WTC11 (cell line): ENCODE measurements around the gene BRSK2. TPM values are rescaled to one million over a fixed set of nuclear protein-coding genes. Genes with fewer than 3 reads are reported as not detected.

Source experiments
- ELF4 ChIP-seq: sonication (generic); formaldehyde crosslinking; IDR thresholded peaks from 2 replicates; pipeline ENCODE4 v1.8.1; 2022; ENCODE audit warnings: low read depth, mild to moderate bottlenecking, moderate library complexity, missing genetic modification reagents
- EMX1 ChIP-seq: fragments of 250-450 bp; sonication (Bioruptor Pico); IDR thresholded peaks from 2 replicates; pipeline ENCODE4 v1.8.0; 2021; ENCODE audit warnings: mild to moderate bottlenecking
- FOXK1 ChIP-seq: sonication (generic); formaldehyde crosslinking; IDR thresholded peaks from 2 replicates; pipeline ENCODE4 v1.8.0; 2022; ENCODE audit warnings: mild to moderate bottlenecking, moderate library complexity, missing genetic modification reagents
- GABPB1 ChIP-seq: sonication (generic); formaldehyde crosslinking; IDR thresholded peaks from 2 replicates; pipeline ENCODE4 v1.8.1; 2023; ENCODE audit warnings: mild to moderate bottlenecking, missing genetic modification reagents
- MXD4 ChIP-seq: fragments of 250-450 bp; sonication (Bioruptor Pico); IDR thresholded peaks from 2 replicates; pipeline ENCODE4 v1.8.0; 2021; ENCODE audit warnings: mild to moderate bottlenecking, moderate library complexity, borderline replicate concordance
- MYBL2 ChIP-seq: sonication (generic); formaldehyde crosslinking; IDR thresholded peaks from 2 replicates; pipeline ENCODE4 v1.8.1; 2023; ENCODE audit warnings: mild to moderate bottlenecking, moderate library complexity, missing genetic modification reagents
- NFATC4 ChIP-seq: fragments of 250-450 bp; sonication (Bioruptor Pico); IDR thresholded peaks from 2 replicates; pipeline ENCODE4 v1.9.0; 2021; ENCODE audit warnings: mild to moderate bottlenecking
- NR3C1 ChIP-seq: sonication (generic); formaldehyde crosslinking; conservative IDR thresholded peaks from 2 replicates; pipeline ENCODE4 v1.8.1; 2023; ENCODE audit warnings: low read depth, mild to moderate bottlenecking, missing genetic modification reagents
- OVOL2 ChIP-seq: fragments of 250-450 bp; sonication (Bioruptor Pico); IDR thresholded peaks from 2 replicates; pipeline ENCODE4 v1.9.0; 2021; ENCODE audit warnings: mild to moderate bottlenecking, borderline replicate concordance
- ZNF138 ChIP-seq: sonication (generic); formaldehyde crosslinking; conservative IDR thresholded peaks from 2 replicates; pipeline ENCODE4 v1.8.1; 2022; ENCODE audit warnings: mild to moderate bottlenecking, moderate library complexity, missing genetic modification reagents
- ZNF232 ChIP-seq: sonication (generic); formaldehyde crosslinking; IDR thresholded peaks from 2 replicates; pipeline ENCODE4 v1.8.0; 2022; ENCODE audit warnings: mild to moderate bottlenecking, missing genetic modification reagents
- ZNF317 ChIP-seq: sonication (generic); formaldehyde crosslinking; IDR thresholded peaks from 2 replicates; pipeline ENCODE4 v1.8.1; 2023; ENCODE audit warnings: low read depth, mild to moderate bottlenecking, moderate library complexity, missing genetic modification reagents, borderline replicate concordance
- ZNF423 ChIP-seq: fragments of 250-450 bp; sonication (Bioruptor Pico); IDR thresholded peaks from 2 replicates; pipeline ENCODE4 v2.1.2; 2022; ENCODE audit warnings: mild to moderate bottlenecking, moderate library complexity
- total RNA-seq: library from RNA; stranded (reverse); gene quantifications from 3 replicates; pipeline ENCODE4 v1.2.3, GENCODE V29; 2021
- TF ChIP-seq, protein P1 (sequence below): sonication (generic); formaldehyde crosslinking; IDR thresholded peaks from 2 replicates; pipeline ENCODE4 v1.8.1; 2023; ENCODE audit warnings: mild to moderate bottlenecking, moderate library complexity, missing genetic modification reagents
- TF ChIP-seq, protein P2 (sequence below): fragments of 250-450 bp; sonication (Bioruptor Pico); IDR thresholded peaks from 2 replicates; pipeline ENCODE4 v1.8.0; 2021; ENCODE audit warnings: mild to moderate bottlenecking
- TF ChIP-seq, protein P3 (sequence below): sonication (generic); formaldehyde crosslinking; IDR thresholded peaks from 2 replicates; pipeline ENCODE4 v1.8.0; 2022; ENCODE audit warnings: mild to moderate bottlenecking, missing genetic modification reagents
- TF ChIP-seq, protein P4 (sequence below): sonication (generic); formaldehyde crosslinking; IDR thresholded peaks from 2 replicates; pipeline ENCODE4 v1.8.1; 2023; ENCODE audit warnings: mild to moderate bottlenecking, missing genetic modification reagents, moderate library complexity
- TF ChIP-seq, protein P5 (sequence below): sonication (generic); formaldehyde crosslinking; IDR thresholded peaks from 2 replicates; pipeline ENCODE4 v1.8.0; 2022; ENCODE audit warnings: missing genetic modification reagents
- TF ChIP-seq, protein P6 (sequence below): sonication (generic); formaldehyde crosslinking; IDR thresholded peaks from 2 replicates; pipeline ENCODE4 v1.8.0; 2022; ENCODE audit warnings: mild to moderate bottlenecking, missing genetic modification reagents
- TF ChIP-seq, protein P7 (sequence below): fragments of 250-450 bp; sonication (Bioruptor Pico); IDR thresholded peaks from 2 replicates; pipeline ENCODE4 v1.9.0; 2021; ENCODE audit warnings: mild to moderate bottlenecking
- TF ChIP-seq, protein P8 (sequence below): sonication (generic); formaldehyde crosslinking; conservative IDR thresholded peaks from 2 replicates; pipeline ENCODE4 v1.8.1; 2023; ENCODE audit warnings: mild to moderate bottlenecking, low read depth, missing genetic modification reagents, moderate library complexity
- TF ChIP-seq, protein P9 (sequence below): sonication (generic); formaldehyde crosslinking; IDR thresholded peaks from 2 replicates; pipeline ENCODE4 v1.8.1; 2022; ENCODE audit warnings: mild to moderate bottlenecking, moderate library complexity, missing genetic modification reagents
- TF ChIP-seq, protein P10 (sequence below): fragments of 250-450 bp; sonication (Bioruptor Pico); IDR thresholded peaks from 2 replicates; pipeline ENCODE4 v1.9.0; 2021; ENCODE audit warnings: moderate library complexity, mild to moderate bottlenecking, inconsistent platforms, borderline replicate concordance

BRSK2 gene
- total RNA-seq, 1 experiment from 2014 or later, result 34.5 TPM

DNA sequence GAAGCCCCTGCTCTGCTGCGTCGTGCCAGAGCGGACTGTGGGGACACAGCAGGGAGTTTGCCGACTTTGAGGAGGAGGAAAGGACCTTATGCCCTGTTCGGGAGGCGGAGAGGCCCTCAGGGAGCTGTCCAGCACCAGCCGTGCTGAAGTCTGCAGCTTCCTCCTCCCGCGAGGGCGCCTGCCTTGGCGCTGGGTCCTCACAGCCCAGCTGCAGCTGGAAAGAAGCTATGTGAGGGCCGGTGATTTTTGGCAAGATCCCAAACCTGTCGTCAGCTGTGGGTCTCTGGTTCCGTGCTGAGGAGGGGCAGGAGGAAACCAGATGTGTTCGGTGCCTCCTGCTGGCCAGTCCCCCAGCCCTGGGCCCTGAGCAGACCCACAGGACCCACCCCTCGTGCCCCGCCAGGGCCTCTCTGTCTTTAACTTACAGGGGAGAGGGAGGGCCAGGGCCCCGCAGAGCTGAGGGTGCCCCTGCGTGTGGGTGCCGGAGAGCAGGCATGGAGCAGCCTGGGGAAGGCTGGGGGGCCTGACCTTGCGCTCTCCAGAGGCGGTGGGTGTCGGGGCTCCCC is 12.0 kb downstream of the BRSK2 start (continued):
- TF ChIP-seq, protein P1, sequence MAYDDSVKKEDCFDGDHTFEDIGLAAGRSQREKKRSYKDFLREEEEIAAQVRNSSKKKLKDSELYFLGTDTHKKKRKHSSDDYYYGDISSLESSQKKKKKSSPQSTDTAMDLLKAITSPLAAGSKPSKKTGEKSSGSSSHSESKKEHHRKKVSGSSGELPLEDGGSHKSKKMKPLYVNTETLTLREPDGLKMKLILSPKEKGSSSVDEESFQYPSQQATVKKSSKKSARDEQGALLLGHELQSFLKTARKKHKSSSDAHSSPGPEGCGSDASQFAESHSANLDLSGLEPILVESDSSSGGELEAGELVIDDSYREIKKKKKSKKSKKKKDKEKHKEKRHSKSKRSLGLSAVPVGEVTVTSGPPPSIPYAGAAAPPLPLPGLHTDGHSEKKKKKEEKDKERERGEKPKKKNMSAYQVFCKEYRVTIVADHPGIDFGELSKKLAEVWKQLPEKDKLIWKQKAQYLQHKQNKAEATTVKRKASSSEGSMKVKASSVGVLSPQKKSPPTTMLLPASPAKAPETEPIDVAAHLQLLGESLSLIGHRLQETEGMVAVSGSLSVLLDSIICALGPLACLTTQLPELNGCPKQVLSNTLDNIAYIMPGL (CRISPR knock-in tag), result peak; percentile 58
- TF ChIP-seq GABPB1 (CRISPR knock-in tag), result peak; percentile 52; the same call in 1 of the 2 replicates
- TF ChIP-seq MYBL2 (CRISPR knock-in tag), result peak; percentile 87
- TF ChIP-seq ELF4 (CRISPR knock-in tag), result peak; percentile 62; the same call in 1 of the 2 replicates
- no peak for TF ChIP-seq ZNF423 (CRISPR knock-in tag)
- TF ChIP-seq EMX1 (CRISPR knock-in tag), result no peak
- TF ChIP-seq, protein P2, sequence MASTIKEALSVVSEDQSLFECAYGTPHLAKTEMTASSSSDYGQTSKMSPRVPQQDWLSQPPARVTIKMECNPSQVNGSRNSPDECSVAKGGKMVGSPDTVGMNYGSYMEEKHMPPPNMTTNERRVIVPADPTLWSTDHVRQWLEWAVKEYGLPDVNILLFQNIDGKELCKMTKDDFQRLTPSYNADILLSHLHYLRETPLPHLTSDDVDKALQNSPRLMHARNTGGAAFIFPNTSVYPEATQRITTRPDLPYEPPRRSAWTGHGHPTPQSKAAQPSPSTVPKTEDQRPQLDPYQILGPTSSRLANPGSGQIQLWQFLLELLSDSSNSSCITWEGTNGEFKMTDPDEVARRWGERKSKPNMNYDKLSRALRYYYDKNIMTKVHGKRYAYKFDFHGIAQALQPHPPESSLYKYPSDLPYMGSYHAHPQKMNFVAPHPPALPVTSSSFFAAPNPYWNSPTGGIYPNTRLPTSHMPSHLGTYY (CRISPR knock-in tag), result no peak
- TF ChIP-seq, protein P3, sequence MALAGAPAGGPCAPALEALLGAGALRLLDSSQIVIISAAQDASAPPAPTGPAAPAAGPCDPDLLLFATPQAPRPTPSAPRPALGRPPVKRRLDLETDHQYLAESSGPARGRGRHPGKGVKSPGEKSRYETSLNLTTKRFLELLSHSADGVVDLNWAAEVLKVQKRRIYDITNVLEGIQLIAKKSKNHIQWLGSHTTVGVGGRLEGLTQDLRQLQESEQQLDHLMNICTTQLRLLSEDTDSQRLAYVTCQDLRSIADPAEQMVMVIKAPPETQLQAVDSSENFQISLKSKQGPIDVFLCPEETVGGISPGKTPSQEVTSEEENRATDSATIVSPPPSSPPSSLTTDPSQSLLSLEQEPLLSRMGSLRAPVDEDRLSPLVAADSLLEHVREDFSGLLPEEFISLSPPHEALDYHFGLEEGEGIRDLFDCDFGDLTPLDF (CRISPR knock-in tag), result peak; percentile 20; the same call in 1 of the 2 replicates
- TF ChIP-seq FOXK1 (CRISPR knock-in tag), result peak; percentile 75
- TF ChIP-seq, protein P4, sequence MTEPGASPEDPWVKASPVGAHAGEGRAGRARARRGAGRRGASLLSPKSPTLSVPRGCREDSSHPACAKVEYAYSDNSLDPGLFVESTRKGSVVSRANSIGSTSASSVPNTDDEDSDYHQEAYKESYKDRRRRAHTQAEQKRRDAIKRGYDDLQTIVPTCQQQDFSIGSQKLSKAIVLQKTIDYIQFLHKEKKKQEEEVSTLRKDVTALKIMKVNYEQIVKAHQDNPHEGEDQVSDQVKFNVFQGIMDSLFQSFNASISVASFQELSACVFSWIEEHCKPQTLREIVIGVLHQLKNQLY (CRISPR knock-in tag), result 0 out of 2 replicates have a peak, but pooled peaks have one; percentile 87
- TF ChIP-seq, protein P5, sequence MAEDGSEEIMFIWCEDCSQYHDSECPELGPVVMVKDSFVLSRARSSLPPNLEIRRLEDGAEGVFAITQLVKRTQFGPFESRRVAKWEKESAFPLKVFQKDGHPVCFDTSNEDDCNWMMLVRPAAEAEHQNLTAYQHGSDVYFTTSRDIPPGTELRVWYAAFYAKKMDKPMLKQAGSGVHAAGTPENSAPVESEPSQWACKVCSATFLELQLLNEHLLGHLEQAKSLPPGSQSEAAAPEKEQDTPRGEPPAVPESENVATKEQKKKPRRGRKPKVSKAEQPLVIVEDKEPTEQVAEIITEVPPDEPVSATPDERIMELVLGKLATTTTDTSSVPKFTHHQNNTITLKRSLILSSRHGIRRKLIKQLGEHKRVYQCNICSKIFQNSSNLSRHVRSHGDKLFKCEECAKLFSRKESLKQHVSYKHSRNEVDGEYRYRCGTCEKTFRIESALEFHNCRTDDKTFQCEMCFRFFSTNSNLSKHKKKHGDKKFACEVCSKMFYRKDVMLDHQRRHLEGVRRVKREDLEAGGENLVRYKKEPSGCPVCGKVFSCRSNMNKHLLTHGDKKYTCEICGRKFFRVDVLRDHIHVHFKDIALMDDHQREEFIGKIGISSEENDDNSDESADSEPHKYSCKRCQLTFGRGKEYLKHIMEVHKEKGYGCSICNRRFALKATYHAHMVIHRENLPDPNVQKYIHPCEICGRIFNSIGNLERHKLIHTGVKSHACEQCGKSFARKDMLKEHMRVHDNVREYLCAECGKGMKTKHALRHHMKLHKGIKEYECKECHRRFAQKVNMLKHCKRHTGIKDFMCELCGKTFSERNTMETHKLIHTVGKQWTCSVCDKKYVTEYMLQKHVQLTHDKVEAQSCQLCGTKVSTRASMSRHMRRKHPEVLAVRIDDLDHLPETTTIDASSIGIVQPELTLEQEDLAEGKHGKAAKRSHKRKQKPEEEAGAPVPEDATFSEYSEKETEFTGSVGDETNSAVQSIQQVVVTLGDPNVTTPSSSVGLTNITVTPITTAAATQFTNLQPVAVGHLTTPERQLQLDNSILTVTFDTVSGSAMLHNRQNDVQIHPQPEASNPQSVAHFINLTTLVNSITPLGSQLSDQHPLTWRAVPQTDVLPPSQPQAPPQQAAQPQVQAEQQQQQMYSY (CRISPR knock-in tag), result 0 out of 2 replicates have a peak, but pooled peaks have one; percentile 32
- no peak for TF ChIP-seq NFATC4
- TF ChIP-seq ZNF138 (CRISPR knock-in tag), result no peak
- TF ChIP-seq NR3C1 (CRISPR knock-in tag), result 0 out of 2 replicates have a peak, but pooled peaks have one; percentile 37
- TF ChIP-seq, protein P6, sequence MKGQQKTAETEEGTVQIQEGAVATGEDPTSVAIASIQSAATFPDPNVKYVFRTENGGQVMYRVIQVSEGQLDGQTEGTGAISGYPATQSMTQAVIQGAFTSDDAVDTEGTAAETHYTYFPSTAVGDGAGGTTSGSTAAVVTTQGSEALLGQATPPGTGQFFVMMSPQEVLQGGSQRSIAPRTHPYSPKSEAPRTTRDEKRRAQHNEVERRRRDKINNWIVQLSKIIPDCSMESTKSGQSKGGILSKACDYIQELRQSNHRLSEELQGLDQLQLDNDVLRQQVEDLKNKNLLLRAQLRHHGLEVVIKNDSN (CRISPR knock-in tag), result peak; percentile 70; the same call in 1 of the 2 replicates
- TF ChIP-seq, protein P7, sequence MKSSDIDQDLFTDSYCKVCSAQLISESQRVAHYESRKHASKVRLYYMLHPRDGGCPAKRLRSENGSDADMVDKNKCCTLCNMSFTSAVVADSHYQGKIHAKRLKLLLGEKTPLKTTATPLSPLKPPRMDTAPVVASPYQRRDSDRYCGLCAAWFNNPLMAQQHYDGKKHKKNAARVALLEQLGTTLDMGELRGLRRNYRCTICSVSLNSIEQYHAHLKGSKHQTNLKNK (CRISPR knock-in tag), result no peak
- TF ChIP-seq OVOL2 (CRISPR knock-in tag), result no peak
- no peak for TF ChIP-seq MXD4
- TF ChIP-seq ZNF232, result peak; percentile 93
- TF ChIP-seq, protein P8, sequence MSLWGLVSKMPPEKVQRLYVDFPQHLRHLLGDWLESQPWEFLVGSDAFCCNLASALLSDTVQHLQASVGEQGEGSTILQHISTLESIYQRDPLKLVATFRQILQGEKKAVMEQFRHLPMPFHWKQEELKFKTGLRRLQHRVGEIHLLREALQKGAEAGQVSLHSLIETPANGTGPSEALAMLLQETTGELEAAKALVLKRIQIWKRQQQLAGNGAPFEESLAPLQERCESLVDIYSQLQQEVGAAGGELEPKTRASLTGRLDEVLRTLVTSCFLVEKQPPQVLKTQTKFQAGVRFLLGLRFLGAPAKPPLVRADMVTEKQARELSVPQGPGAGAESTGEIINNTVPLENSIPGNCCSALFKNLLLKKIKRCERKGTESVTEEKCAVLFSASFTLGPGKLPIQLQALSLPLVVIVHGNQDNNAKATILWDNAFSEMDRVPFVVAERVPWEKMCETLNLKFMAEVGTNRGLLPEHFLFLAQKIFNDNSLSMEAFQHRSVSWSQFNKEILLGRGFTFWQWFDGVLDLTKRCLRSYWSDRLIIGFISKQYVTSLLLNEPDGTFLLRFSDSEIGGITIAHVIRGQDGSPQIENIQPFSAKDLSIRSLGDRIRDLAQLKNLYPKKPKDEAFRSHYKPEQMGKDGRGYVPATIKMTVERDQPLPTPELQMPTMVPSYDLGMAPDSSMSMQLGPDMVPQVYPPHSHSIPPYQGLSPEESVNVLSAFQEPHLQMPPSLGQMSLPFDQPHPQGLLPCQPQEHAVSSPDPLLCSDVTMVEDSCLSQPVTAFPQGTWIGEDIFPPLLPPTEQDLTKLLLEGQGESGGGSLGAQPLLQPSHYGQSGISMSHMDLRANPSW (CRISPR knock-in tag), result no peak; the same call in 1 of the 2 replicates
- peak; percentile 41; the same call in 1 of the 2 replicates for TF ChIP-seq ZNF317 (CRISPR knock-in tag)
- TF ChIP-seq, protein P9, sequence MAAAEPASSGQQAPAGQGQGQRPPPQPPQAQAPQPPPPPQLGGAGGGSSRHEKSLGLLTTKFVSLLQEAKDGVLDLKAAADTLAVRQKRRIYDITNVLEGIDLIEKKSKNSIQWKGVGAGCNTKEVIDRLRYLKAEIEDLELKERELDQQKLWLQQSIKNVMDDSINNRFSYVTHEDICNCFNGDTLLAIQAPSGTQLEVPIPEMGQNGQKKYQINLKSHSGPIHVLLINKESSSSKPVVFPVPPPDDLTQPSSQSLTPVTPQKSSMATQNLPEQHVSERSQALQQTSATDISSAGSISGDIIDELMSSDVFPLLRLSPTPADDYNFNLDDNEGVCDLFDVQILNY (CRISPR knock-in tag), result peak; percentile 79
- TF ChIP-seq, protein P10, sequence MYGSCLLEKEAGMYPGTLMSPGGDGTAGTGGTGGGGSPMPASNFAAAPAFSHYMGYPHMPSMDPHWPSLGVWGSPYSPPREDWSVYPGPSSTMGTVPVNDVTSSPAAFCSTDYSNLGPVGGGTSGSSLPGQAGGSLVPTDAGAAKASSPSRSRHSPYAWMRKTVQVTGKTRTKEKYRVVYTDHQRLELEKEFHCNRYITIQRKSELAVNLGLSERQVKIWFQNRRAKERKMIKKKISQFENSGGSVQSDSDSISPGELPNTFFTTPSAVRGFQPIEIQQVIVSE (CRISPR knock-in tag), result no peak
